ENCODE measurements around the gene CELSR2. TPM values are rescaled to one million over a fixed set of nuclear protein-coding genes. Genes with fewer than 3 reads are reported as not detected.
A peak's percentile ranks its signal among the peaks of the same experiment; 100 is the strongest.

The CELSR2 gene
- total and polyA plus RNA-seq, 8 donors, result 5.9 to 18.0 (median 12.5) TPM

- DNase-seq (peak in 1 of 4 donors; percentile 34), ATAC-seq (no peak)
- Histone ChIP-seq H3K9me3 (no peaks in the 10 kb centered on the region), H3K27ac (no peak overlapping the region), H3K4me3 (no peak overlapping the region), H3K27me3 (no peaks in the 10 kb centered on the region), H3K36me3 (no peaks in the 10 kb centered on the region), H3K4me1 (peaks cover 0 to 8% of the 10 kb centered on the region in 2 donors)
- intact Hi-C loops (cut with DNase I), result loop anchor here in 1 of 2 donors (5.0 to 10.0 kb wide), 2 partner anchors 146 to 273 kb away; partner anchors contain the start of gene GPR61
- no peak for TF ChIP-seq CTCF (IDR thresholded peaks at IDR 0.05)
Observed at GRCh38 chr1:109261578-109261977, 12.2 kb downstream of the CELSR2 start.

GRCh38 chr1:109262231-109263055, 13.1 kb downstream of the CELSR2 start:
- peaks cover 0 to 8% of the 10 kb centered on the region in 2 donors for H3K4me1 ChIP-seq
- TF ChIP-seq CTCF (IDR thresholded peaks at IDR 0.05), result no peak
- H3K36me3 ChIP-seq, result no peaks in the 10 kb centered on the region
- H3K27me3 ChIP-seq, result no peaks in the 10 kb centered on the region
- no peak overlapping the region for H3K27ac ChIP-seq
- no peak overlapping the region for H3K4me3 ChIP-seq
- no peak for ATAC-seq
- H3K9me3 ChIP-seq, result no peaks in the 10 kb centered on the region
- intact Hi-C loops (cut with DNase I), result loop anchor here in 1 of 2 donors (5.0 to 10.0 kb wide), 2 partner anchors 145 to 272 kb away; partner anchors contain the start of gene GPR61
- DNase-seq, result peak in 1 of 4 donors; percentile 64

- peaks cover 0 to 8% of the 10 kb centered on the region in 2 donors for H3K4me1 ChIP-seq
- H3K4me3 ChIP-seq, result no peak overlapping the region
- H3K27ac ChIP-seq, result no peak overlapping the region
- ATAC-seq (no peak), DNase-seq (peak in 1 of 4 donors; percentile 74)
- H3K9me3 ChIP-seq, result no peaks in the 10 kb centered on the region
- no peak for TF ChIP-seq CTCF (IDR thresholded peaks at IDR 0.05)
- no peaks in the 10 kb centered on the region for H3K36me3 ChIP-seq
- intact Hi-C loops (cut with DNase I), result loop anchor here in 1 of 2 donors (5.0 to 10.0 kb wide), 2 partner anchors 144 to 272 kb away; partner anchors contain the start of gene GPR61
- no peaks in the 10 kb centered on the region for H3K27me3 ChIP-seq
Observed at GRCh38 chr1:109263234-109263596, 13.9 kb downstream of the CELSR2 start.

GRCh38 chr1:109263597-109264378, 14.4 kb downstream of the CELSR2 start:
- DNase-seq, result peak; percentile 71 to 97 (median 91)
- Histone ChIP-seq H3K4me1 (peaks cover 0 to 8% of the 10 kb centered on the region in 2 donors), H3K4me3 (no peak overlapping the region), H3K9me3 (no peaks in the 10 kb centered on the region), H3K36me3 (no peaks in the 10 kb centered on the region), H3K27me3 (no peaks in the 10 kb centered on the region), H3K27ac (no peak overlapping the region)
- peak; percentile 98 for TF ChIP-seq CTCF (IDR thresholded peaks at IDR 0.05)
- peak; percentile 99 for ATAC-seq
- intact Hi-C loops (cut with DNase I), result loop anchor here in 1 of 2 donors (5.0 to 10.0 kb wide), 2 partner anchors 144 to 271 kb away; partner anchors contain the start of gene GPR61
